Fibroblast of lung (primary cell): ENCODE measurements around the gene TAGAP.

Experiments
- EZH2 ChIP-seq: IDR thresholded peaks from 2 replicates; pipeline ENCODE4 v1.5.1; 2012; ENCODE audit warnings: low read length, control low read depth, mild to moderate bottlenecking; ENCODE audit errors: missing control alignments
- TF ChIP-seq, protein P1 (sequence below), 2 donors: IDR thresholded peaks in 1 of 2; conservative IDR thresholded peaks in 1 of 2; 1 replicate in 1 of 2; 2 replicates in 1 of 2; pipeline ENCODE4 v1.5.1; 2011 to 2012; ENCODE audit warnings: low read length in 2 of 2, control low read depth in 1 of 2, inconsistent platforms in 1 of 2, low read depth in 1 of 2, mild to moderate bottlenecking in 1 of 2

DNA sequence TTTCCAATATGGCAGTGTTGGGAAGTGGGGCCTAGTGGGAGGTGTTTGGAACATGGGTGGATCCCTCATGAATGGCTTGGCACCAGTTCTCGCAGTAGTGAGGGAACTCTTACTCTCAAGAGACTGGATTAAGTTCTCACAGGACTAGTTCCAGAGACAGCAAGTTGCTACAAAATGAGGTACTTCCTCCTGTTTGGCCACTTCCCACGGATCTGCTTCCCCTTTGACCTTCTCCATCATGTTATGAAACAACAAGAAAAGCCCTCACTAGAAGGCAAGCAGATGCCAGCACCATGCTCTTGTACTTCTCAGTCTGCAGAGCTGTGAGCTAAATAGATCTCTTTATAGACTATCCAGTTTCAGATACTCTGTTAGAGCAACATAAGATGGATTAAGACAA is 47.9 kb downstream of the TAGAP start:
- TF ChIP-seq, protein P1, sequence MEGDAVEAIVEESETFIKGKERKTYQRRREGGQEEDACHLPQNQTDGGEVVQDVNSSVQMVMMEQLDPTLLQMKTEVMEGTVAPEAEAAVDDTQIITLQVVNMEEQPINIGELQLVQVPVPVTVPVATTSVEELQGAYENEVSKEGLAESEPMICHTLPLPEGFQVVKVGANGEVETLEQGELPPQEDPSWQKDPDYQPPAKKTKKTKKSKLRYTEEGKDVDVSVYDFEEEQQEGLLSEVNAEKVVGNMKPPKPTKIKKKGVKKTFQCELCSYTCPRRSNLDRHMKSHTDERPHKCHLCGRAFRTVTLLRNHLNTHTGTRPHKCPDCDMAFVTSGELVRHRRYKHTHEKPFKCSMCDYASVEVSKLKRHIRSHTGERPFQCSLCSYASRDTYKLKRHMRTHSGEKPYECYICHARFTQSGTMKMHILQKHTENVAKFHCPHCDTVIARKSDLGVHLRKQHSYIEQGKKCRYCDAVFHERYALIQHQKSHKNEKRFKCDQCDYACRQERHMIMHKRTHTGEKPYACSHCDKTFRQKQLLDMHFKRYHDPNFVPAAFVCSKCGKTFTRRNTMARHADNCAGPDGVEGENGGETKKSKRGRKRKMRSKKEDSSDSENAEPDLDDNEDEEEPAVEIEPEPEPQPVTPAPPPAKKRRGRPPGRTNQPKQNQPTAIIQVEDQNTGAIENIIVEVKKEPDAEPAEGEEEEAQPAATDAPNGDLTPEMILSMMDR (conservative IDR thresholded peaks at IDR 0.05 in 1 of 2, IDR thresholded peaks at IDR 0.05 in 1 of 2; ENCODE audit: low read depth in 1 of 2, low read length in 2 of 2), result no peak
- no peak for TF ChIP-seq EZH2
